DMS79 treated with DMSO at 0.1 percent for 48 hours (cell line): ENCODE results near the gene KCNJ4.
"Not testable (repeated sequence)": the region's sequence is repeated elsewhere in the genome, so short reads cannot be mapped to it uniquely, and the experiment has no call there.

Experiments used
- DNase-seq: peaks from one replicate; lab custom pipeline; 2025; lab: John Stamatoyannopoulos, UW

KCNJ4 gene

DNA sequence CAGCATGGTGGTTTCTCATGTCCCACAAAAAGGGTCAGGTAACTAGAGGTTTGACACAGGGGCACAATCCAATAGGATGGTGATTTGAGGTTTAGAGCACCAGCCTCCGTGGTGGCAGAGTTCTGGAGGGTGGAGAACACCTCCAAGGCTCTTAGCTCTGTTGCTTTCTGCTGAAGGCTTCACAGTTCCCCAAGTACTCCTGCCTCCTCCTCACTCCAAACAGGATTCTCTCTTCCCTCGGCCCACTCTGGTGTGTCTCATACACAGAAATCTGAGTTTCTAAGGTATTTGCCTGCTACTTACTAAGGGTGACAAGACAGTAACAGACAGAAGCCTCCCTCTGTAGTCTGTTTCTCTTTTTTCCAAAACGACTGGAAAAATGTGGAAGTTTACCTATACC, 73.6 kb downstream of the KCNJ4 start:
- DNase-seq = not testable (repeated sequence)
